Esophagus mucosa (tissue), 1 donor: ENCODE data around the gene IL17RC. TPM values are rescaled to one million over a fixed set of nuclear protein-coding genes. Genes with fewer than 3 reads are reported as not detected.

Source experiments
- ATAC-seq: fragments of 200-7000 bp; cut with Tn5 transposase; one replicate; pipeline ENCODE4 v1.9.1; 2020
- total RNA-seq: library from RNA; stranded (reverse); gene quantifications from one replicate; pipeline ENCODE4 v1.2.4, GENCODE V29; 2023
- donor health status: DM: yes; HTN: yes; CAD: no.

Gene IL17RC
- total RNA-seq, 1 donor from 2014 or later: 26.6 TPM

DNA sequence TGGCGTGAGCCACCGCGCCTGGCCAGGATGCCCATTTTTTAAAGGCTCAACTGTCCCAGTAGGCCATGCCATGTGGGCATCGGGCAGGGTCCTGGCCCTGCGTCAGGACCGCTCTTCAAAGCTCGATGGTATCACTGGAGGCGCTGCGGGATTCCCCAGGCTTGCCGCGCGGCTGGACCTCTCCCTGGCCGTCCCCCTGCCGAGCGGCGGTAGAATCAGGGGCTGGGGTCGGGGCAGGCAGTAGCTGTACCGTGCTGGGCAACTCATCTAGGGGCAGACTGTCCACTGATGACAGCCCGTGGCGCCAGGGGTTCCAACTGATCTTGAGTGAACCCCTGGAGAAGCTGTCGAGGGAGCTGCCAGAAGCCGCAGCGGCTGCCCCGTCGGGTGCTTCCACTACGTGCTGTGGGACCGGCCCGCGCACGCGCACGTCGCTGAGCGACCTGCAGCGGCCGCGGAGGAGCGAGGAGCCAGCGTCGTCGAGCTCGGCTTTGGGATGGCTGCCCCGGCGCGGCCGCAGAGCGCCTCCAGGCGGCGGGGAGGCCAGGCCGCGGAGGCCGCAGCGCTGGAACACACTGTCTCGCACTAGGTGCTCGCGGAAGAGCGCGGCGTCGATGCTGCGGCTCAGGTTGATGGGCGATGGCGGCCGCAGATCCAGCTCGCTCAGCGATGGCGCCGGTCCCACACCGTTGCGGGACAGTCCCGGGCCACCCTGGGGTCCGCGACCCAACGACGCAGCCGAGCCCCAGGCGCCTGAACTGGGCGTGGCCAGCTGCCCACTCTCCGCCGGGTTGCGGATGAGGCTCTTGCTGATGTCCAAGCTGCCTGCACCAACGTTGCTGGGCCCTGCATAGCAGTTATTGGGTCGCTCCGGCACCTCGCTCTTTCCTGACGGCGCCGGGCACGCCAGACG lies 29.5 kb downstream of the IL17RC start:
- ATAC-seq: peak; percentile 87

DNA sequence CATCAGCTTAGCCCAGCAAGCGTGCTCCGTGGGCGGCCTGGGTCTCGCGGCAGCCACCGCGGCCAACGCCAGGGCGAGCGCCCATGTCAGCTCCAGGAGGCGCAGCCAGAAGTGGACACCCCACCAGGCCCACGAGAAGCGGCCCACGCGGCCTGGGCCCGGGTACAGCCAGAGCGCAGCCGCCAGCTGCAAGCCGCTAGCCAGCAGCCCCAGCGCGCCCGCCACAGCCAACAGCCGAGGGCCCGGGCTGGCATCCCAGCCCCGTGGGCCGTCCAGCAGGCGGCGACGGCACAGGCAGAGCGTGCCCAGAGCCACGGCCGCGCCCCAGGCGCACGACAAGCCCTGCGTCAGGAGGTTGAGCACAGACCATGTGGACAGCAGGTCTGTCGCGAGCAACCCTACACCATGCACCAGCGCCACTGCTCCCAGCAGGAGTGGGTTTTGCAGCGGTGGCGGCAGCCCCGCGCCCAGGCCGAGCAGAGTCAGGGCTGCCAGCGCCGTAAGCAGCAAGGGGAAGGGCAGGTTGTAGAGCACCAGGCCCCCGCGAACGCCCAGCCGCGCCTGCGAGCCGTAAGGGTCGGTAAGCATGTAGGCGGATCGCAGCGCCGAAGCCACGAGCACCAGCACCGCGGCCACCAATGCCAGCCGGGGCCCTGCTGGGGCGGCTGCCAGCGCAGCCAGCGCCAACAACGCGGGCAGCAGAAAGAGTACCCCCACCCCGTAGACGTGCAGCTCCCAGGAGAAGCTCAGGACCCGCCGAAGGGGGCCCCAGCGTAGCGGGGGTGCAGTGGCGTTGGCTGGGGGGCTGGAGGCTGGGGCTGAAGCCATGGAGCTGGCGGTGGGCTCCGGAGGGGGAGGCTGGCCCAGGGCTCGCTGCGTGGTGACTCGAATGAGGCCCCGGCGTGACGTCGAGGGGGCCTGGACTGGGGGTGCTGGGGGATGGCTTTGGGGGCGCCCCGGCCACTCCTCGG lies 30.4 kb downstream of the IL17RC start:
- peak; percentile 91 for ATAC-seq

DNA sequence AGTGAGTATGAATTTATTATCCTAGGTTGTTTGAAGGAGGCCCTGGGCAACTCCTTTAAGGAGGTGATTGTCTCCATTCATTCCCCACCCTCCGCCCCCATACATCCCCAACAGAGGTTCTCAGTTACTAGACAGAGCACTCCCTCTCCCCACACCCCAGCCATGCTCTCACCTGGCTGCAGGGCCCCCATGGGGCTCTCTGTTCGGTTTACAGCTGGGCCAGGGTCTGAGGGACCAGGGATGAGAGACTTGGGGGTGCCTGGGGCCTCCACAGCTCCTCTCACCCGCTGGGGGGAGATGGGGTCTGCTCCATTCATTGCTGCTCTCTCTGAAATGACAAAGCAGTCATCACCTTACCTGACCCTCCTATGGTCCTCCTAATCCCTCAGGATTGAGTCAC lies 31.7 kb downstream of the IL17RC start:
- ATAC-seq: no peak

DNA sequence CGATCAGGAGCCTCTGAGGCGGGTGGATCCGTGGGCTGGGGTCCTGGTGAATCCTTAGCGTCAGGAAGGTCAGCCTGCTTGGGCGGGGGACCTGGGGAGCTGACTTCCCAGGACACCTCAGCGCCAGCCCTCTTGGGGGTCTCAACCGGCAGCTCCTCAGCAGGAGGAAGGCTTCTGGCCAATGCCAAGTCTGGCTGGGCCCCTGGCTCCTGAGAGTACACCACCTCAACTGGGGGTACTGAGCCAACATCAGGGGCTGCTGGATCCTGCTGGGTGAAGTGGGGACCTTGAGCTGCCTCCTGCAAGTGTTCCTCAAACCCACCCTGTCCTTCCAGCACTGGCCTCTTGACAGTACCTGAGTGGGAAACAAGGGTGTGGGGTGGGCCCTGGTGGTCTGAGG lies 32.2 kb downstream of the IL17RC start:
- no peak for ATAC-seq

DNA sequence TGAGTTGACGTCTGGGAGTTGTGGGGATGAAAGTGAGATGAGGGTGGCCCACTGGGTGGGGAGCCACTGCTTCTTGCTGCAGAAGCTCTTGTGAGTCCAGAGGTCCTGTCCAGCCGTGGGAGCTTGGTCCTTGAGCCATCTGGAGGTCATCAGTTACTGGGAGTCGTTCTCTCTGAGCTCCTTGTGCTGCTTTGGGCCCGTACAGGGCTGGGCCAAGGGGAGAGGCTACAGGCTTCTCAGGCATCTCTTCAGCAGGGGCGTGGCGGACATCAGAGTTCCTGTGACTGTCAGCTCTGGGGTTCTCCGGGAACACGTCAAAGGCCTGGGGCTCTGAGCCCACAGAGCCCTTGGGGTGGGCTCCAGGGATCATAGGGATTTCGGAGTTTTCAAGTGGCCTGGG lies 32.7 kb downstream of the IL17RC start:
- ATAC-seq: no peak

DNA sequence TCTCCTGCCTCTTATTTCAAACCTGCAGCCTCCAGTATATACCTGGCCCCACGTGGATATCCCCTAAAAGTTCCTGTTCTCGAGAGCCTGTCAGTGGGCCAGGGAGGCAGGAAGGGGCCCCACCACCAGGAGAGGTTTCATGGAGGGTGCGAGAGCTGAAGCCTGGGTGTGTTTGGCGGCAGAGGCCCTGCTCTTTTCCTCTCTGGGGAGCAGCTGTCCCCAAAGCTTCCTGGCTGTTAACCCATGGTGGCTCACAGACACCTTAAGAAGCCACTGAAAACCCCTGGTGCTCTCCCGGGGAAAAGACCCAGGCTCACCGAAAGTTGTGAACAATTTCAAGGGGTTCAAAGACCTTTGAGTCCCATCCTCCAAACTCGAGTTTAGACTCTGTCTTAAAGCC lies 34.2 kb downstream of the IL17RC start:
- no peak for ATAC-seq

DNA sequence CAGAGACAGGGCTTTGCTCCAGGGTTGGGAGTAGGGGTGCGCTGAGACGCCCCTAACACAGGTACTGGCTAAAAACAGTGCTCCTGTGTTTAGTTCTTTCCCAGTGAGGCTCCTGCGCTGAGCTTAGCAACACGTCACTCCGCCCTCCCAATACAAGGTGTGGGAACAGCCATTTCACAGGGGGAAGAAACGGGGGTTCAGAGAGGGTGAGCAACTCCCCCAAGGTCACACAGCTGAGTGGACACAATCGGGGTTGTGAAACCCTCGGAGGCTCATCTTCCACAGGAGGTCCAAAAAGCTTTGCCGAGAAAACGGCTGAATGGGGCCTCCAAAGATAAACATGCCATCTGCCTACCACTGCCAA lies 34.7 kb downstream of the IL17RC start:
- no peak for ATAC-seq

DNA sequence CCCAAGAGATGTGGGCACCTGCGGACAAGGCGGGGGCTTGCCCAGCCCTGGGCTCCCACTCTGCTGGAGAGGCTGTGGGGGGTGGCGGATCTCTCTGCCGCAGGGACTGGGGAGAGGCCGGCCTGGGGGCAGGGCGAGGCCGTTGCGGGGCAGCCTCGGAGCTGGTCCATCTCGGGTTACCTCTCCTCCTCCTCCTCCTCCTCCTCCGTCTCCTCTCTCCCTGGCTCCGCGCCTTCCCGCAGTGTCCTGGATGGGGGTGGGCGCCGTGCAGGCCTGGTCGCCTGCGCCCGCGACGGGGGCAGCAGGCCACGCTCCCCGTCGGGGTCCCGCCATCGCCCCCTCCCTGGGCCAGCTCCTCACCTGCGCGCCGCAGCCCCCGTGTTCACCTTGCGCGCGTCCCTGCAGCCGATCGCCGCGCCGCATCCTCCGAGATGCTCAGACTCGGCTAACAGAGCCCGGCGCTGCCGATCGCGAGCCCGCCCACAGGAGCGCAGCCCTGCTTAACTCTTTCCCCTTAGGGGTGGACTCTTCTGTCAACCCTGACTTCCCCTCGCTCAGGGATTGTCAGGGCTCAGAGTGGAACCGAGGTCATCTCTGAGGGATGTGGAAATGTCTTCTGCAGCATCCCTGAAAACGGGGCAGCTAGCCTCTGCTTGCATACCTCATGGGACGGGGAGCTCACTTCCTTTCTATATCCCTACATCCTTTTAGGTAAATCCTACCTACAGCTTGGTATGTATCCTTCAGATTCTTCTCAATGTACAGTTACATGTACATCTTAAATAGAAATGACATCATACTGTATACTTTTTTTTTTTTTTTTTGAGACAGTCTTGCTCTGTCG lies 35.3 kb downstream of the IL17RC start, which contains the start of gene PRRT3:
PRRT3 (minus strand) TSS at position 447 of the 844 bp plus-strand sequence. CDS start 2,293 bp downstream, outside the sequence.
- peak; percentile 25 for ATAC-seq

DNA sequence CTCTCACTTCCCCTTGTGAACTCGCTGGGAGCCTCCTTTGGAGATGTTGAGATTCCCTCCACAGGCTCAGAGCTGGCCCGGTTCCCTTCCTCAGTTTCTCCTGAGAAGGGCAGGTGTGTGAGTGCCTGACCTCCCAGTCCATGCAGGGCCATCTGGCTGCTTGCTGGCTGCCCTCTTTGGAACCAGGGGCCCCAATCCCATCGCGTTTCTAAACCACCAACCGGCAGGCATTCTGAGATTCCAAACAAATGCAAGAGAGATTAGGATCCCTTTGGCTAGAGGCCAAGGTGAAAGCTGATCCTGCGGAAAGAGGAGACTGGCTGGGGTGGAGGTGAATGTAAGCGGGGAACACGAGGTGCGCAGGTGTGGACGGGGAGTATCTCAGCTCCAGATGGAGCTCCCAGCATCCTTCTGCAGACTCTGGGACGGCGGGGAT lies 38.2 kb downstream of the IL17RC start:
- ATAC-seq: no peak

DNA sequence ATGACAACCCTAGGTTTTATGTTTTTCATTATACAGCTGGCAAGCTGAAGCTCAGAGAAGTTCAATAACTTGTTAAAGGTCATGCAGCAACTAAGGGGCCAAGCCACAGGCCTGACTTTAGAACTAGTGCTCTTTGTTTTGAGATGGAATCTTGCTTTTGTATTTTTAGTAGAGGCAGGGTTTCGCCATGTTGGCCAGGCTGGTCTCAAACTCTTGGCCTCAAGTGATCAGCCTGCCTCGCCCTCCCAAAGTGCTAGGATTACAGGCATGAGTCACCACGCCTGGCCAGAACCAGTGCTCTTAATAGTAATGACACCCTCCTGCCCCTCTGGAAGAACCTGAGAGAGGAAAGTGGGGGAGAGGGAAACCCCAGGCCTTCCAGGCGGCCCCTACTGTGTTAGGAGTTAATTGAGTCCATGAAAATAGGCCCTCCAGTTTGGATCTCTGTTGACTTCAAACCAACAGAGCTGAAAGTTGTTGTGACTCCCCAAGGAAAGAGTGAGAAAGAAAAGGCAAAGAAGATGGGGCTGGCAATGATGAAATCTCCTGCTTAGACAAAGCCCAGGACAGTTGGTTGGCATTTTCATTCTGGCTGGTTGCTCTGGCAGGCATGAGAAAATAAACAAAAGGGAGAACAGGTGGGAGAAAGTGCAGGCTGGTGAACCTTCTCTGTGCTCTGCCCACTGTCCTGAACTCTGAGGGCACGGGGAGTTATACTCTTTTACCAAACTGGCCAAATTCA lies 38.9 kb downstream of the IL17RC start:
- no peak for ATAC-seq

DNA sequence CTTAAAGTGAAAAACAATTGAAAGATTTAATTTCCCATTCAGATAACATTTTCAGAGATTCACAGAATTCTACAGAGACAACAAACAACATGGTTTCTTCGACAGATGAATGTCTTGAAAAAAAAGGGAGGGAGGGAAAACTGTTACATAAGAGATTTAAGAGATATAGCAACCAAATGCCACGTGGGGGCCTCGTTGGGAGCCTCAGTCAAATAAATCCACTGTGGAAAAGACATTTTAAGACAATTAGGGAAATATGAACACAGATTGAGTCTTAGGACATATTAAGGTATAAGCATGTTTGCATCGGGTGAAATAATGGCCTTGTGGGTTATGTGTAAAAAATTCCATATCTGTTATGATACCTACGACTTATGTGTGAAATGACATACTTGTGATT lies 40.3 kb downstream of the IL17RC start:
- no peak for ATAC-seq

DNA sequence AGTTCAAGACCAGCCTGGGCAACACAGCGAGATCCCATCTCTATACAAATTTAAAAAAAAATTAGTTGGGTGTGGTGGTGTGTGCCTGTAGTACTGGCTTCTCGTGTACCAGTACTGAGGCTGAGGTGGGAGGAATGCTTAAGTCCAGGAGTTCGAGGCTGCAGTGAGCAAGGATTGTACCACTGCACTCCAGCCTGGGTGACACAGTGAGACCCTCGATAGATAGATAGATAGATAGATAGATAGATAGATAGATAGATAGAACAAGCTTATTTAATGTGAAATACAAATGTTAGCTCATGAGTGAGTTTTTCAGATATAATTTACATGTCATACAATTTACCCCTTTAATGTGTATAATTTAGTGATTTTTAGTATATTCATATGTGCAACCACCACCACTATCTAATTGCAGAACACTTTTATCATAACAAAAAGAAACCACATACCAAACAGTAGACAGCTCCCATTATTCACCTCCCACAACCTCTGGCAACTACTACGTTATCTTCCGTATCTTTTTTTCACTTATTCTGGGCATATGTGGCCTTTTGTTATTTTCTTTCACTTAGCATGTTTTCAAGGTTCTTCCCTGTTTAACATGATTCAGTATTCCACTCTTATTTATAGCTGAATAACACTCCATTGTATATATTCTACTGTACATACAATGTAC lies 48.4 kb downstream of the IL17RC start:
- no peak for ATAC-seq

DNA sequence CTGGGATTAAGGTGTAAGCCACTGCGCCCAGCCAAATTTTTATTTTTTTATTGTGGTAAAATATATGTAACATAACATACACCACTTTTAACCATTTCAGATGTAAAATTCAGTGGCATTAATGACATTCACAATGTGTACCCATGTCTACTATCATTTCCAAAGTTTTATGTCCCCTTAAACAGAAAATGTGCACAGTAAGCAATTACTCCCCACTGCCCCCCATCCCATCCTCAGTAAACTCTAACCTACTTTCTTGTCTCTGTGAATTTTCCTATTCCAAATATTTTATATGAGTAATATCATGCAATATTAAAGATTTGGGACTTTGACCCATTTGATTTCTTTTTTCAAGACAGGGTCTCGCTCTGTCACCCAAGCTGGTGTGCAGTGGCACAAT lies 49.9 kb downstream of the IL17RC start:
- no peak for ATAC-seq

DNA sequence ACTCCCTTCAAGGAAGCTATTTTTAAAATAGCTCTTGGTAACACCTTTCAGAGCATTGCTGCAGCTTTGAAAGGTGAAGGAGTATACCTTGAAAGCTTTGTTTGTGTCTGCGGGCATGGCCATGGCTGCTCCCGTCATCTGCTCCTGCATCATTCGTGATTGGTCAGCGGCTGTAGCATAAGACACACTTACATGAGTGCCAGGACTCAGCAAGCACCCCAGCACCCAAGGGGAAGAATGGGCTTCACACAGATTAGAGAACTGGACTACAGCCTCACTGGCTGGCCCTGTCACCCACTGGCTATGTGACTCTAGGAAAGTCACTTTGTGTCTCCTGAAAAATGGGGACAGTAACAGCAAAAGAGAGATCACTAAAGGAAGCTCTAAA lies 52.7 kb downstream of the IL17RC start:
- ATAC-seq: no peak

DNA sequence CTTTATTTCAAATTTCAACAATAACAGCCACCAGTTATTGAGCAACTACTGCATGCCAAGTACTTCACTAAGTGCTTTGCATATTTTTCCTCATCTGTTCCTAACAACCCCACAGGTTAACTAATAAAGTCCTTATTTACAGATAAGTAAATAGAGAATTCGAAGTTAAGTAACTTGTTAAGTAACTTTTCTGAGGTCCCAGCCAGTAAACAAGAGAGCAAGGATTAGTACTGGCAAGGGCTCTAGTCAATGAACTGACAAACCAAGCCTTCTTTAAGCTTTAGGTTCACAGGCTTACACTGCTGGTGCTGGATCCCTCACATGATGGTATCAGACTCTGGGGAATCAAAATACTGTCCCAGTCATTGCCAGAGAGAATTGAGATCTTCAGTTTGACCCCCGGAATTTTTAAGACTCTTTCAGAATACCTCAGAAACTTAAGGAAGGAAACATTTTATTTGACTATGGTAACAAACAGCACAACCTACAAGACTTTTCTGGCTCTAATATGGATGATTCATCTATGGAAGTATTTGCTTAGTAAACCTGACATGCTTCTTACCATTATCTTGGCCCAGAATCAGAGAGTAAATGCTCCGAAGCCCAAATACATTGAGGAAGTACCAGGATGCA lies 53.2 kb downstream of the IL17RC start:
- ATAC-seq: peak; percentile 87

DNA sequence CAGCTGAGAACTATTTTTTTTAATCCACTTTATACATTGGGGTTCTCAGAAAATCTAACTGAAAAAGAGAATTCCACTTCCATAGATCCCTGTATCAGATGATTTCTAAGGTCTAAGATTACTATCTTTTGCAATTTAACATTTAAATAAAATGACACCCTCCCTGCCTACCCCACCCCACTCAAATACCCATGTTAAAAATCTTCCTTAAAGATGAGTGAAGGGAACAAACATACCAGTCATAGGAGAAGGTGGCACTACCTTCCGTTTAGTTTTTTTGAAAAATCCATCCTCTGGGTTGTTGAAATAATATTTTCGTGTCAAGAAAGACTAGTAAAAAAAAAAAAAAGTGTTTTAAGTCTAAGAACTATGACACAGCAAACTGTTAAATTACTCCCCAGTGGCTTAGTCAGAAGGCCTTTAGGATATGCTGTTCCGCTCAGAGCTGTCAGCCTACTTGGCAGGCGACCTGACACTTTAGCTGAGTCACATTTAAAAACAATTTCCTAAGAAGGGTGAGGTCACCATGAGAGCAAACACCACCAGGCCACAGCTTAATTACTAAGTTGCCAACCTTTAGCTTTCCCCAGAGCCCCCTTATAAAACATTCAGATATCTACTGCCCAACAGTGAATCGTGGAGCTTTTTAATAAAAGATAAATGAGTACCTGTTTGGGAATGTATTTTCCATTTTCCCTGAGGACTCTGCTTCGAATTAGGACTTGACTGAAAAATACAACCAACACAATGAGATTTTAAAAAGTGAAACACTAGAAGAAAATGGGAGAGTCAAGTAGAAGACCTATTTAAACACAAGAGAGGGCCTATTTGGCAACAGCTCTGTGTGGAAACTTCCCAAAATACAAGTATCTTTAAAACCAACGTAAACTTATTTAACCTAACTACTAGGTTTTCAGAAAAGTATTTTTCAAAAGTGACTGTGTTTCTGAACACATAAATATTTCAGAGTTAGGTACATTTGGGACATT lies 60.1 kb downstream of the IL17RC start:
- ATAC-seq: peak; percentile 99

DNA sequence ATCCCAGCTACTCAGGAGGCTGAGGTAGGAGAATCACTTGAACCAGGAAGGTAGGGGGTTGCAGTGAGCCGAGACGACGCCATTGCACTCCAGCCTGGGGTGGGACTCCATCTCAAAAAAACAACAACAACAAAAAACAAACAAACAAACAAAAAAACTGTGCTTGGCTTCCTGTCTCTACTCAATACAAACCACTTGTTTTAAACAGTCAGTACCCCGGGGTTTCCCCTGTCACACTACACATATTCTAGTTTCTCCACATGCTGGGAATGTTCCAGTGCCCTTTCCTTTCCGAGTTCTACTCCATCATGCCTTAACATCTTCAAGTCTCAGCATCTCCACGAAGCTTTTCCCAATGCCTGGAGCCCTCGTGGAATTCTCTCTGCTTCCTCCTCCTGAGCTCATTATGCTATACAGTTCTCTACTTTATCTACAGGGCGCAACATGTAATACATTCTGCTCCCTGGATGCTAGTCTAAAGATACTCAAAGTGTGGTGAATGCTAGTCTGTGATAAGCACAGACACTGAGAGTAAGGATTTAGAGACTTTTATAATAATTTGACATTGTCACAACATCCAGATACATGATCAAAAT lies 61.9 kb downstream of the IL17RC start:
- ATAC-seq: no peak

DNA sequence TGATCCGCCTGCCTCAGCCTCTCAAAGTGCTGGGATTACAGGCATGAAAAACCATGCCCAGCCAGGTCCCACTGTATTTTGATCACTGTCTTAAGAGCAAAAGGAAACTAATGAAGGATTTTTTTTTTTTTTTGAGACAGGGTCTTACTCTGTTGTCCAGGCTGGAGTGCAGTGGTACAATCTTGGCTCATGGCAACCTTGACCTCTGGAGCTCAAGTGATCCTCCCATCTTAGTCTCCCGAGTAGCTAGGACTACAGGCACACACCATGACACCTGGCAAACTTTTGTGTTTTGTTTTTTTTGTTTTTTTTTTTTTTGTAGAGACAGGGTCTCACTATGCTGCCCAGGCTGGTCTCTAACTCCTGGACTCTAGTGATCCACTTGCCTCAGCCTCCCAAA lies 63.4 kb downstream of the IL17RC start:
- ATAC-seq: no peak
